Mammary epithelial cell (primary cell): ENCODE measurements around the gene ENC1.

Source experiments
- EZH2 ChIP-seq: IDR thresholded peaks from 2 replicates; pipeline ENCODE4 v1.6.1; 2012; ENCODE audit warnings: low read length, inconsistent platforms, borderline replicate concordance
- TF ChIP-seq, protein P1 (sequence below), 2 donors: IDR thresholded peaks in 1 of 2; conservative IDR thresholded peaks in 1 of 2; 2 replicates each; pipeline ENCODE4 v1.5.1; 2011 to 2012; ENCODE audit warnings: inconsistent platforms in 2 of 2, low read length in 2 of 2, mild to moderate bottlenecking in 2 of 2, control low read depth in 1 of 2, low read depth in 1 of 2; ENCODE audit not compliant: insufficient read depth in 1 of 2; ENCODE audit errors: extremely low read depth in 1 of 2

DNA sequence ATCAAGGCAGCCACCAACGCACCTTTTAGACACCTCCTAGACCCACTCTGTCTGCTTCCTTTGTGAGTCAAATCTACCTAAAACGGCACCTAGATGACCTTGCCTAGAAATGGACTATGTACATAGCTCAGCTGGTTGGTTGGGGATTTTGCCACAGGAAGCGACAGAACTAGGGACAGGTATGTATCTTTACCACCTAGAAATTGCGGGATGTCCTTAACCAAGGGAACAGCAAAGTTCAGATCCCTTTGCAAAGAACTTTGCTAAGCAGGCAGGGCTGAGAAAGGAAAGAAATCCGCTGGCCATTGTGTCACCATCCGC, 2.0 kb upstream of the ENC1 start:
- TF ChIP-seq, protein P1, sequence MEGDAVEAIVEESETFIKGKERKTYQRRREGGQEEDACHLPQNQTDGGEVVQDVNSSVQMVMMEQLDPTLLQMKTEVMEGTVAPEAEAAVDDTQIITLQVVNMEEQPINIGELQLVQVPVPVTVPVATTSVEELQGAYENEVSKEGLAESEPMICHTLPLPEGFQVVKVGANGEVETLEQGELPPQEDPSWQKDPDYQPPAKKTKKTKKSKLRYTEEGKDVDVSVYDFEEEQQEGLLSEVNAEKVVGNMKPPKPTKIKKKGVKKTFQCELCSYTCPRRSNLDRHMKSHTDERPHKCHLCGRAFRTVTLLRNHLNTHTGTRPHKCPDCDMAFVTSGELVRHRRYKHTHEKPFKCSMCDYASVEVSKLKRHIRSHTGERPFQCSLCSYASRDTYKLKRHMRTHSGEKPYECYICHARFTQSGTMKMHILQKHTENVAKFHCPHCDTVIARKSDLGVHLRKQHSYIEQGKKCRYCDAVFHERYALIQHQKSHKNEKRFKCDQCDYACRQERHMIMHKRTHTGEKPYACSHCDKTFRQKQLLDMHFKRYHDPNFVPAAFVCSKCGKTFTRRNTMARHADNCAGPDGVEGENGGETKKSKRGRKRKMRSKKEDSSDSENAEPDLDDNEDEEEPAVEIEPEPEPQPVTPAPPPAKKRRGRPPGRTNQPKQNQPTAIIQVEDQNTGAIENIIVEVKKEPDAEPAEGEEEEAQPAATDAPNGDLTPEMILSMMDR (conservative IDR thresholded peaks at IDR 0.05 in 1 of 2, IDR thresholded peaks at IDR 0.05 in 1 of 2; ENCODE audit: extremely low read depth in 1 of 2, insufficient read depth in 1 of 2, low read depth in 1 of 2, low read length in 2 of 2): no peak
- no peak for TF ChIP-seq EZH2
